GM21367 (cell line): ENCODE measurements around the gene TTLL12.
A peak's percentile ranks its signal among the peaks of the same experiment; 100 is the strongest.

Source experiments
- ATAC-seq: cut with Tn5 transposase; IDR thresholded peaks from one replicate; pipeline ENCODE4 v1.9.1; 2021; ENCODE audit not compliant: unreplicated experiment

TTLL12 gene

DNA sequence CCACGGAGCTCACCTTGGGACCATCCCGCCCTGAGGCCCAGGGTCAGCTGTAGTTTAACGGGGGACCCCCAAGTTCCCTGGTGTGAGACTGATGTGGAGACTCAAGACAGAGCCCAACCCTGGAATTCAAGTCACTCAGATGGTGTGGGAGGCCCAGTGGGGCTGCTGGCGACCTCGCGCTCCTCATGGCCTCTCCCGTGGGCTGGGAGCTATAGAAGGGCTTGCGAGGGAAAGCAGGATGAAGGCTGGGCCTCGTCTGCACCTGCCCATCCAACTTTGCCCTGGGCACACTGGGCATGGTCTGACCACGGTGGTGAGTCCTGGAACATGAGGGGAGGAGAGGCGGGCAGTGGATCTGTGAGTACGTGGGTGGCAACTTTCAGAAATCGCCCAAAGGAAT lies 13.6 kb upstream of the TTLL12 start:
- ATAC-seq = no peak

DNA sequence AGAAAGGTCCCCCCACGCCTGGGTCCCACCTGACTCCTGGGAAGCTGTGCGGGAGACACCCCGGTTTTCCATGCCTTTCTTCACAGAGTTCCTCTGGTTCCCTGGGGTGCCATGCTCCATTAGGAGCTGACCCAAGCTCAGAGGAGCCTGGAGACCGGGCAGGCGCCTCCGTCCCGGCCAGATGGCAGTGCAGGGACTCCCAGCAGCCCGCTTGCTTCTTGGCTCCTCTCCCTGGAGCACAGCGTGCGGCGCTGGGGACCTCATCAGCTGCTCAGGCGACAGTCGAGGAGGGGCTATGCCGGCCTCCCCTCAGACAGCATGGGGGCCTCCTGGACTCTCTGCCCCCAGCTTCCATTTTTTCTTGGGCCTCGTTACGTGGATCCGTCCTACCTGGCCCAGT lies 13.1 kb upstream of the TTLL12 start:
- ATAC-seq = no peak

DNA sequence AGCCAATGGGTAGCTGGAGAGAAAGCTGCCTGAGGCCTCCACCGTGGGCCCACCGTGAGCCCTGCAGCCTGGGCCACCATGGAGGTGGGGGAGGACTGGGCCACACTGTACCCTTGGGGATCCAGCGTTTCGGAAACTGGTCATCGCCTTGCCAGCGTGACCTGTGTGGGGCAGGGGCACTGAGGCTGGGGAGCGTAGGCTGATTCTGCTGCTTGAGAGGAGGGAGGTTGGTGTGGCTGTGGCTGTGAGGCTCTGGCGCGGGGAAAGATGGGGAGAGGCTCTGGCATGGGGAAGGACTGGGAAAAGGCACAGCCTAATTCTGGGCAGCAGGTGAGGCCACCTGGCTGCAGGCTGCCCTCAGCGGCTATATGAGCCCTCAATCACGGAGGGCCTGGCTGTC lies 12.6 kb upstream of the TTLL12 start:
- no peak for ATAC-seq

DNA sequence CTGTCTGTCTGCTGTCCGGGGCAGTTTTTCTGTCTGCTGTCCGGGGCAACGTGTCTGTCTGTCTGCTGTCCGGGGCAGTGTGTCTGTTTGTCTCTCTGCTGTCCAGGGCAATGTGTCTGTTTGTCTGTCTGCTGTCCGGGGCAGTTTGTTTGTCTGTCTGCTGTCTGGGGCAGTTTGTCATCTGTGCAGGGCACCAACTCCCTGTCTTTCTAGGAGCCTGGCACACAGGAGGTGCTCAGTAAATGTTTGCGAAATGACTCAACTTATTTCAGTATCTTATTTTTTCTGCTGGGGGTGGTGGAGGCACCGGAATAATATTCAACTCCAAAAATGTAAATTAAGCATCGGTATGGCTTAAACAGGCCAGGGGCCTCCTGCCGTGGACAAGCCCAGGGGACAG lies 12.0 kb upstream of the TTLL12 start:
- no peak for ATAC-seq

DNA sequence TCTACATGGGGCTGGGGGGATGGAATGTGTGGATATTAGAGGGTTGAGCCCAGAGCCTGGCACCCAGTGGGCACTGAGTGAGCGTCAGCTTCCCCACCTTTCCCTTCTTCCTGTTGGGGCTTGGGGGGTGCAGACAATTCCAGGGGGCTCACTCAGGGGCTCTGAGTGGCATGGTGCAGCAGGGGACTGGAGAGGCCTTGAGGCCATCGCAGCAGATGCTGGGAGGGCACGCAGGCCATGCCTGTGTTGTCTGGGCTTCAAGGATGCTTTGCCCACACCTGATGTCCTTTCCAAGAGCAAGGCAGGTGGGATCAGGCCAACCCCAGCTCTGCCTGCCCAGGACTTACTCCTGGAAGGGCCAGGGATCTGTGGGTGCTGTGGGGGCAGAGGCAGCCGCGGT lies 11.2 kb upstream of the TTLL12 start:
- ATAC-seq = no peak

DNA sequence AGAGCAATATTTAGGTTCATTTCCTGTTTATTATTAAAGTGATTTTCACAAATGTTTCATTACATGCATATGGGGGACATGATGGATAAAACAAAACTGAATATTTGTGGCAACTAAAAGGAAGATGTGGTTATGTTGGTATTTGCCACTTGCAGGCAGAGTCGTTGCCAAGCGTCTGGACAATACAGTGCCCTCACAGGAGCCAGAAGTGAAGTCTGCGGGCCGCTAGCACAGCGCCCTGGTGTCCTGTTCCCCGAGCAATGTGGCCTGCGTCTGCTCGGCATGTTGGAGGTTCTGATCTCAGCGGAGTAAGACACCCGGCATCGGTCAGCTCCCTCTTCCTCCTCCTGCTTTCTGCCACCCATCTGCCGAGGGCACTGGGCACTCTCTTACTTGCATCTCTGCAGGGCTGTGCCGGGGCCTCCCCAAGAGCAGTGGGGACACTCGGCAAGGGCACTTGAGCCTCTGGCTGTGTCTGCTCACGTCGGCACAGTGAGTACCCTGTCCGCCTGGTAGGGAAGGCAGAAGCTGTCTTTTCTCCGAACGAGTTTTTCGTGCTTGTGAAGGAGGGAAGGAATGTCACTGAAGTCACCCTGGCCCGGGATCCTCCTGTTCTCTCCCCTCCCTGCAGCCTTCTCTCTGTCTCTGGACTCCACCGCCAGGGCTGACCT lies 10.5 kb upstream of the TTLL12 start:
- ATAC-seq = no peak

DNA sequence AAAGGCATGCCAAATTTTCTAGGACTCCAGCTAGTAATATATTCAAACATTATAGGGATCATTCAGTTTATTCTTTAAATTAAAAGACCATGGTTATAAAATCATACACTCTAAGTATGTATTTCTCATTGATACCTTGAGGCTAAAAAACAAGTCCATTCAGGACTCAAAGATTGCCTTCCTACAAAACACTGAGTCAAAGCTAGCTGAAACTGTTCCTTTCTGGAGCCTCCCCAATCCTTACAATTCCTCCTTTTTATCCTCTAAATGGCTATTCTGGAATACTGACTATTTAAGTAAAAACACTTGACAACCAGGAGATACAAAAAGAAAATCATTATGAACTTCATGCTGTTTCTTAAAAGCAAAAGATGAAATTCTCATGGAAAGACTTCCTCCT lies 4.9 kb upstream of the TTLL12 start:
- no peak for ATAC-seq

DNA sequence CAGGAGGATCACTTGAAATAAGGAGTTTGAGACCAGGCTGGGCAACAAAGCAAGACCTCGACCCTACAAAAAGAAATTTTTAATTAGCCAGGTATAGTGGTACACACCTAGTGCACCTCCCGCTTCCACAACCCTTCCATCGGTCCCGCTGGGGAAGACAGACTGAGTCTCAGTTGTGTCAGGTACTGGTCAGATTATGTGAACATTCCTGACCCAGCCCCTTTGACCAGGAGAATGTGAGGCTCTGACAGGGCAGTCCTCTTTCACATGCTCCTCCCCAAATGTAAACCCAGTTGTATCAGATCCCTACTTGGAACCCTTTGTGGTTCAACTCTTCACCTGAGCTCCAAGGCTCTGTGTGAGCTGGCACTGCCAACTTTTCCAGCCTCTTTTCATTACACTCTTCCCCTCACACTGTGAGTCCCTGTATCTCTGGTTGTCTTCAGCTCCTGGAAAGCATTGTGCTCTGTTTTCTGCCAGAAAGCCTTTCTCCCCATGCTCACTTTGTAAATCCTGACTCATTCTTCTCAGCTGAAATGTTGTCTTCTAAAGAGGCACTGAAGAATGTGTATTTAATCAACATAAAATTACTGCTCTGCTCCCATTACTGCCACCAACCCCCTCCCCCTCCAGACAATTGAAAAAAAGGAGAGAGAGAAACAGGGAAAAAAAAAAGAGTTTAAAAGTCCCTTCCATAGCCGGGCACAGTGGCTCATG lies 2.1 kb upstream of the TTLL12 start:
- ATAC-seq = no peak

DNA sequence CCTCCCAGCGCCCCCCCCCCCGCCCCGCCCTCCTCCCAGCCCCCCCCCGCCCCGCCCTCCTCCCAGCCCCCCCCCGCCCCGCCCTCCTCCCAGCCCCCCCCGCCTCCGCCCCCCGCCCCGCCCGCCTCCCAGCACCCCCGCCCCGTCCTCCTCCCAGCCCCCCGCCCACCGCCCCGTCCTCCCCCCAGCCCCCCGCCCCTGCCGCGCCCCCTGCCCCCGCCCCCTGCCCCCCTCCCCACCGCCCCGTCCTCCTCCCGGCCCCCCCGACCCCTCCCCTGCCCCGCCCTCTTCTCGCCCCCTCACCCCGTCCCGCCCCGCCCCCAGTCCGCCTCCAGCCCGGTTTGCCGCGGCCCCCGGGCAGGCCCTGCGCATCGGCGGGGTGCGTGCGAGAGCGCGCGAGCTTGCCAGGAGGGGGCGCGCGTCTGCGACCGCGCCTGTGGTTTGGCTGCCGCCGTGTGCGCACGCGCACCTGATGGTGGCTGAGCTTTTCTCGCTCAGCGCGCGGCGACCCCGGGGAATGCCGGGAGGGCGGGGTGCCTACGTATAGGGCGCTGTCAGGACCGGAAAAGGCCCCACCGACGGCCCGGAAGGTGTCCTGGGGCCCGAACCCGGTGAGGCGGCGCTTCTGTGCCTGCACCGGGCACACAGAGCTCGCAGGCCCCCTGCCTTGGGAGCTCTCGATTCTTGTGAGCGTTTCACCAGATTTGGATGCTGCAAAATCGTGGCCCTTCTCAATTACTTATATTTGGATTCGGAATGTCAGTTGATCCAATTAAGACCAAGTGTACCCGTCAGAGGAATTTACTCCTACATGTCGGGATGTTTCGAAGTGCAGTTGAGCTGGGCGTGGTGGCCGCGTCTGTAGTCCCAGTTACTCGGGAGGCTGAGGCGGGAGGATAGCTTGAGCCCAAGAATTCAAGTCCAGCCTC lies 501 bp upstream of the TTLL12 start:
- ATAC-seq = peak; percentile 65

DNA sequence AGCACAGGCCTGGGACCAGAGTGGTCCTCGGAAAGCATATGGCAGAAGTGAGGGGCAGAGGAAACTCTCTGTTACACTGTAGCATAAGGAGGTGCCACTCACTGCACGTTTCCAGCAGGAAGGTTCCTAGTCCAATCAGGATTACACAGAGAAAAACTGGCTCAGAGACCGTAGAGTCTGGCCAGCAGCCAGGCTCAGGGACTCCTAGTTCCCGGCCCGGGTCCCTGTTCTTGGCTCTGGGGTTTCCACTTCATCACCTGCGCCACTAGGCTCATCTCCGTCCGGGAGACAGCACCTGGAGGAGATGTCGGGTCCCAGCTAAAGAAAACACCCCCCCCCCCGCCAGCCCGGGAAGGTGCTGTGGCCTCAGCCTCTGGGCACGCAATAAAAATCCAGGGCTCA lies 1.1 kb downstream of the TTLL12 start:
- ATAC-seq = no peak

DNA sequence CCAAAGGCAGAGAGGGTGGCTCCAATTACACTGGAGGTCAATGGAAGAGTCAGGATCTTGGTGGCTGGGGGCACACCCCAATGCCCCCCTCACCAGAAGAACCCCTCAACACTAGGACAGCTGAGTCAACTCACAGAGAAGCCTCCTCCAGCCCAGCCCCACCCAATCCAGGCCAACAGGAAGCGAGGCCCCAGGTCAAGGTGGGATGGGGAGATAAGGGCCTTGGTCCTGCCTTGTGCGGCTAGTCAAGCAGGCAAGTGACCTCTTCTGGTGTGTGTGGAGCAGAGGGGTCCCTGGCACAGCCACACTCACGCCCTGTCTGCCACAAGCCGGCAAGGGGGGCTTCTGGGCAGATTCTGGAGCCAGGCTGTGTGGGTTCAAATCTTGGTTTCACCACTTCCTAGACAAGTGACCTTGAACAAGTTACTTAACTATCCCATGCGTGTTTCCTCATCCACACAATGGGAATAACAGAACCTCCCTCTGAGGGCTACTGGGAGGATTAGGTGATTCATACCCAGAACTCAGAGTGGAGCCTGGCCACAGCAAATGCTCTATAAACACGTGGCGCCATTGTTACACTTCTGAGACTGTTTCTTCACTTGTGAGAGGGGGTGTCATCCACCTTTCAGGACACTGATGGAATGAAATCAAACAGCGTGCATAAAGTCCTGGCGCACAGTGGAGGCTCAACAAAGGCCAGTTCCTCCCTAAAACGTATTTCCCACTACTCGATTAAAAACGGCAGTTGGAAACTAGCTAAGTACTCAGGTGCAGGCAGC lies 3.2 kb downstream of the TTLL12 start:
- no peak for ATAC-seq

DNA sequence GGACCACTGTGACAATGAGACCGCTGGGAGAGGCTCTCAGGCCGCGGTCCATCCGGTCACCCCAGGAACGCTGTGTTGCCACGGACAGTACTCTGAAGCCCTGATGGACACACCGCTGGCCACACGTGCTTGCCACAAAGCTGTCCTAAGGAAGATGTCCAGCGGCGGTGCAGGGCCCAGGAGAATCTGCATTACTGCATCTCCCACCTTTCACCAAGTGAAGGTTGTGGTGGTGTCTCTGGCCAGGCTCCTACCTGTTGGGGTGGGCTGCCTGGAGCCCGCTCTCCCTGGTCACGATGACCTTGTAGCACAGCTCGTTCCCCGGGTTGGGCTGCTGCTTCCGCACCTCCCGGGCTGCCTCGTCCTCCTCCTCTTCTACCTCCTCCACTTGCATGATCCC lies 4.2 kb downstream of the TTLL12 start:
- ATAC-seq = no peak

DNA sequence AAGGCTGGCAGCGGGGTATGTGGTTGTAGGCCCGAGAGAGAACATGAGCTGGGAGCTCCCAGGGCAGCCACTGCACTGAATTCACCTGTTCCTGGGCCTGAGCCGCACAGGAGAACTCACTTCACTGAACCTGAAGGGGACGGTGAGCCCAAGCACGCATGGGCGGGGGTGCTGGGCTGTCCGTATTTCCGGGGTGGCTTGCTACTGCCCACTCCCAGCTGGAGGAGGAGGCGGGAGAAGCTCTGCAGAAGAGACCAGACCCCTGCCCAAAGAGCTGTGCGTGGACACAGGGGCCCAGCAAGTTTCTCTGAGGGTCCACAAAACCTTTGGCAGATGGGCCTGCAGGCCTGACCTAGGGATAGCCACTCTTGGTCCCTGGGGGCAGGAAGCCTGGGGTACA lies 4.8 kb downstream of the TTLL12 start:
- no peak for ATAC-seq

DNA sequence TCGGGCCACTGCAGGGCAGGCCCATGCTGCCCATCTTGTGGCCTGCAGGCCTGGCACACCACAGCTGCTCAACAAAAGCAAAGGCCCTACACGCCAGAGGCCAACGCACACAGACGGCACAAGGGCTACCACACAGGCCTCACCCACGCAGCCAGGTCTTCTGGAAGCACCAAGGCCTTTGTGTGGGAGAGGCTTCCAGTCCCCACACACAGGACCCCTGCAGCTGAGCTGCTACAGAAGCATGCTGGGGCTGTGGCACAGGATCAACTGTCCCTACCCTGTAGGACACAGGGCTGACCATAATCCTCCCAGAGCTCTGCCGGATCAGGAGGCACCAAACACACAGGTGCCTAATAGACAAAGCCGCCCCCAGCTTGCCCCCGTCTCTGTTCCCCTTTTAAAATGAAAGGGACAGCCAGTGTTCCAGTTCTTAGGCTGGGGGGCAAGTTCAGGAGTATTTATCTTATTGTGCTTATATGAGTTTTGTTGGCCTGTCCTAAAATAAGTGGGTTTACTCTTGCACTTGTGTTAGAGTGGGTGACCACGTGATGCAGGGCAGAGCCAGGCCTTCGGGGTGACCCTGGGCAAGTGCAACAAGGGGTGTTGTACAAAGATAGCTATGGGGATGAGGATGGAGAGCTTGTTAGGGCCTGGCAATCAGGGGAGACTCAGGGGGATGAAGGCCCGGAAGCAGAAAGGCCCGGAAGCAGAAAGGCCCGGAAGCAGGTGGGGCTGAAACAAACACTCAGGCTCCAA lies 5.4 kb downstream of the TTLL12 start:
- no peak for ATAC-seq

DNA sequence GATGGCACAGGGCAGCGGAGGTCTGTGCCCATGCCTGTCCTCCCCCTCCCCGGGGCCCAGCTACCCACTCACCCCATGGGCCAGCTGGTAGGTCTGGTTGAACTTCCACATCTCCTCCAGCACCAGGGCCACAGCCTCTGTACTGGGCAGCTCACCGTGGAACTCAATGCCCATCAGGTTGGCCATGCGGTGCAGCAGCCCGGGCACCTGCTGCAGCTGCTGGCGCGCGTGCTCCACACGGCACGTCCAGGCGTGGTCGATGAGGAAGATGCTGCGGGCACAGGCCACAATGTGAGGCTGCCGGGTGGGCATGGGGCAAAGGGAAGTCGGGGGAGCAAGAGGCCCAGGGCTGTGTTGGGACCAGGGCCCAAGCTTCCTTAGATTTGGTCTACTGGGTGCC lies 6.3 kb downstream of the TTLL12 start:
- no peak for ATAC-seq

DNA sequence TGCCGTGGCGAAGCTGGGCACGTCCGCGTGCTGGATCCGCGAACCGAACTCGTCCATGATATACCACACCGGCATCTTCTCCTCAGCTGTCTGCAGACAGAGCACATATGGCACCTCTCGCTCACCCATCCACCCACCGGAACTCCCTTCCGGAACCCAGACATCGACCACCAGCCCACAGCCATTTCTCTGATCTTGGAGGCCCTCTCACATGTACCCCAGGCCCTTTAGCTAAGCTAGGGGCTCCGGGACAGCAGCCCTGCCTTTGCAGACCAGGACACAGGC lies 7.1 kb downstream of the TTLL12 start:
- no peak for ATAC-seq

DNA sequence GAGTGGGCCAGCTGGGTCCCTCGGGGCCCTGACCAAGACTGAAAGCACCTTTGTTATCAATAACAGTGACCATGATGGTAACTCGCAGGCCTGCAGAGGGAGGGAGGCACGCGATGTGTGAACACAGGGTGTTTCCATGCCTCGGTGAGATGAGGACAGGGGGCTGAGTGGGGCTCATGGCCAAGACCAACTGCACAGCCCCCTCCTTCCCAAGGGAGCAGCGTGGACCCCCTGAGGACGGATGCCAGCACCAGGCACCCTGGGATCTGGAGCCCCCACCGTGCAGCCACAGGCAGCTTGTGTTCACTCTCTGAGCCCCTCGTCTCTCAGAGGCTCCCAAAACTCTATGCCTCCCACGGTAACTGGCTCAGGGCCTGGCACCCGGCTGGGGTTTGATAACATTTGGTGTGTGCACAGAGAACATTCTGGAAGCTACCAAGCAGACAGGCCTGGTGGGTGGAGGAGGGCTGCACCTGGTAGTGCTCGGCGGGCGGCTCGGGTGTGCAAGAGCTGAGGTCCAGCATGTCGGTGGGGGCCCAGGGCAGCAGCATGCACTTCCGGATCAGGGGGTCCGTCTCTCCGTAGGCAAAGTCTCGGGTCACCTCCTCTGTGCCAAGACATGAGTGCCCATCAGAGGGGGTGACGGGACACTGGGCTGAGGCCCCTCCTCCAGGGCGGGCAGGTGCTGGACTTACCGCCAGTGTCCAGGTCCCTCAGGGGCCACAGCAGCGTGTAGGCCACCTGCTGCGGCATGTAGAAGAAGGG lies 7.6 kb downstream of the TTLL12 start:
- no peak for ATAC-seq

DNA sequence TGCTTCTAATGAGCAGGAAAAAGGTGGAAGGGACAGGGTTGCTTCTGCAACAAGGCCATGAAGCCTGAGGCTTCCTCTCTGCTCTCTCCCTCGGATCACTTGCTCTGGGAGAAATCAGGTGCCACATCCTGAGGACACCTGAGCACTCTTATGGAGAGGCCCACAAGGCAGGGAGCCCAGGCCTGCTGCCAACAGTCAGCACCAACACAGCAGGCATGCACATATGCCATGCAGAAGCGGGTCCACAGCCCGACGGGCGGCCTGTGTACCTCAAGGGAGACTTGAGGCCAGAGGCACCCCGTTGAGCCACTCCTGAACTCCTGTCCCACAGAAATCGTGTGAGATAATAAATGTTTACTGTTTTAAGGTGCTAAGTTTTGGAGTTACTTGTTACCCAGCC lies 9.5 kb downstream of the TTLL12 start:
- ATAC-seq = no peak

DNA sequence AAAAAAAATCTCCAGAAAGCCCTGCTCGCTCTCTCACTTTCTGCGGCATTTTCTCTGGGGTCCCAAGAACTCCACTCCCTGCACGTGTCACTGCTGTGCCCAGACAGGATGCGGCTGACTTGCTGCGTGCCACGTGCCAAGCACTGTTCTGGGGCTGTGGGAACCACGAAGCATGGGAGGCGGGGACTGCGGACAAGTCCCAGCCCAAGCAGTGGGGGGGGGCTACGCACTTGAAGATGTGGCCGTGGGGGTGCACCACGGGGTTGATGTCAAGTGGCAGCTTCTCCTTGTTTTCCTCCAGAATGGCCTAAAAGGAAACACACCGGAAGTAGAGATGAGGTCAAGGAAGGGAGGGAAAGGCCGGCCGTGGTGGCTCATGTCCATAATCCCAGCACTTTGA lies 10.8 kb downstream of the TTLL12 start:
- ATAC-seq = no peak

DNA sequence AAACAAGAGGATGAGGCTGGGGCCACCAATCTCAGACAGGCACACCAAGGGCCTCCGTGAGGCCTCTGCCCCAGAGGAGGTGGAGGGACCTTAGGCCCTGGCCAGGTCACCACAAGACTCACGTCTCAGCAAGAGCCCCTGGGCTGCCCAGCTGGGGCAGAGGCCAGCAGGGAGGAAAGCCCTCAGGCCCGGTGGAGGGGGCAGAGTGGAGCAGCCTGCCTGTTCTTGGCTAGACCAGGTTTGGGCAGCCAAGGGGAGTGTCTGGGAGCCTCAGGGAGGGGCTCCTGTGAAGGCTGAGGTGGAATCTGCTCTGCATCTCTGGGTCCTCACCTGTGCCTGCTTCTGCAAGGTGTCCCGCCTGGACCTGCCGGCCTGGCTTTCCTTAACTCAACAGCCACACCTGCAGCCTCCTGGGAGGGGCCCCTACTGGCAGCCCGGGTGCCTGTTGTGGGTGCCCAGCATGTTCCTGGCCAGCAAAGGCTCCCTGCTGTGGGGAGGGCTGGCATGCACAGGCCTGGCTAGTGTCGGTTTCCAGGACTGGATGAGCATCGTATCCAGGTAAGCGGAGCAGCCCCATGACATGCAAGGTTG lies 11.9 kb downstream of the TTLL12 start:
- no peak for ATAC-seq
